Cortex of kidney (tissue), 1 donor: ENCODE results near the gene SERPINA3.

Experiments
- DNase-seq: peaks from one replicate; lab custom pipeline; 2025; lab: John Stamatoyannopoulos, UW

Gene SERPINA3

DNA sequence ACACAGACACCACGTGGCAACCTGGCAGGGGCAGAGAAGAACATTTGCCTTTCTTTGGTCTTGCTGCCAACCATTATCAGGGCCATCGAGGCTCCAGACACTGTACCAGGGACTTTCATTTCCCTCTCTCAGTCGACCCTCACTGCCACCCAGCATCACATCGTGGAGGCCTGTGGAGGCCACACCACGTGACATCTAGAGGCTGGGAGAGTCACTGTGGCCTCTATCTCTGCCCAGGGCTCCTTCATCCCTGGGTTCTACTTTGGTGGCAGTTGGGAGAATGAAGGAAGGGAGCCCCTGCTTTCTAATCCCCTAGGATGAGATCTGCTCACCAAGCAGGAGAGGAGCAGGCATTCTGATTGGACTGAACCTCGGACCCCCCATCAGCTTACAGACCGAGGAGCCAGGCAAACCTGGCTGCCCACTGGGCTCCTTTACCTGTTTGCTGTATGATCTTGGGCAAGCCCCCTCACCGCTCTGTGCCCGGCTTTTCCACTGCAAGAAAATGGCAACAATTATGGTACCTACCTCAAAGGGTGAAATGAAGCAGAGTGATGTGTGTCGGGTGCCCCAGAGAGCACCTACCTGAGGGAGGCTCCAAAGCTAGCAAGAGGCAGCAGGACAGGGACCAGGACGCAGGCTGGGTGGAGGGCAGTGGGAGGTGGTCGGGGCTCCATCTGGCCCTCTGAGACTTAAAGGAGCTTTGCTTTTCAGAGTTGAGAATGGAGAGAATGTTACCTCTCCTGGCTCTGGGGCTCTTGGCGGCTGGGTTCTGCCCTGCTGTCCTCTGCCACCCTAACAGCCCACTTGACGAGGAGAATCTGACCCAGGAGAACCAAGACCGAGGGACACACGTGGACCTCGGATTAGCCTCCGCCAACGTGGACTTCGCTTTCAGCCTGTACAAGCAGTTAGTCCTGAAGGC is 1.8 kb downstream of the SERPINA3 start:
- no peak for DNase-seq

DNA sequence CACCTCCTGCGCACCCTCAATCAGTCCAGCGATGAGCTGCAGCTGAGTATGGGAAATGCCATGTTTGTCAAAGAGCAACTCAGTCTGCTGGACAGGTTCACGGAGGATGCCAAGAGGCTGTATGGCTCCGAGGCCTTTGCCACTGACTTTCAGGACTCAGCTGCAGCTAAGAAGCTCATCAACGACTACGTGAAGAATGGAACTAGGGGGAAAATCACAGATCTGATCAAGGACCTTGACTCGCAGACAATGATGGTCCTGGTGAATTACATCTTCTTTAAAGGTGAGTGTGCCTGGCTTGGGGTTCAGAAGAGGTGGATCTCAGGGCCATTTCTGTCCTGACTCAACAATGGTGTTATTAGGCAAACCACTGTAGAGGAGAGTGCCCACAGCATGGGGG is 2.6 kb downstream of the SERPINA3 start:
- no peak for DNase-seq

DNA sequence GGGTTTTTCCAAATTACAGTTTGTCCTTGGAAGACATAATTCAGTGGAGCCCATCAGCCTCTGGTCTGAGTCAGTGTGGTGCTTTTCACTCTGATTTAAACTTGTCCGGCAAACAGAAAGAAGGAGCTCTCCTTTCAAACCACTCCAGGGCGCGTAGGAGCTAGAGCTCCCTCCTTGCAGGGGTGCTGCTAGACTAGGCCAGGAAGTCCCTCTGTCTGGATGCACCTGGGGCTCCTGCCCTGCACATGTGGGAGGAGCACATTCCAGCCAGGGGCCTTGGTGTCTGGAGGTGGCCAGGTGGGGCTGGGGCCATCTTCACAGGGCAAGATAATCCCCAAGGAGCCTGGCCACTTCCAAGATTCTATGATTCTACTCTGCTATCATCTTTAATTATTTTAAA is 3.1 kb downstream of the SERPINA3 start:
- no peak for DNase-seq

DNA sequence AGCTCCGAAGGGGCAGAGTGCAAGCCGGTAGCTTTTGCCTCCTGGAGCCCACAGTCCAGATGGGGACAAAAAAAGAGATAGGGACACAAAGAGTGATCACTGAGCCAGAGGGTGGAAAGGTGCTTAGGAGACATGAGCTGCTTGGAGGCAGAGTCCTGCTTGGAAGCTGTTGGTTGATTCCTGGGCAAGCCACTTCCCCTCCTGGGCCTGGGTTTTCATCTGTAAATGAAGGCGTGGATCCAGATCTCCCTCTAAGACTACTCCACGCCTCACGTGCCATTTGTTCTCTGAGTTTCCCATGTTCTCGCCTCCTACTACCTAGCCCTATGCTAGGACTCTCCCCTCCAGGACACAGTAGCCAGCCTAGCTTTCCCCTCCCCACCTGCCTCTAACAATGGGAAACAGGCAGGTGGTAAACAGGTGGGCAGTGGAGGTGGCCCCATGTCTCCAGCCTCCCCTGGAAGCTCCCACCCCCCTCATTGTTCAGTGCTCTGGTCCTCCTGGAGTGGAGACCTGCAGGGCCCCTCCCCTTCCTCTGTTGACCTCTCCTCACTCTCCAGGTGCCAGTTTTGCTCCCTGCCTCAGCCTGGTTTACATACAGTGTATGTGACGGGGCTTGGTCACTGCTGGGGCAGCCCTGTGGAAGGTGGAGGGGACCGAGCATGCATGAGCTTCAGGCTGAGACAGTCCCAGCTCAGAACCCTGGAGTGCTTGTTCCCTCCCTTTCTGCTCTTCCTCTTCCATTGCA is 3.8 kb downstream of the SERPINA3 start:
- DNase-seq: no peak

DNA sequence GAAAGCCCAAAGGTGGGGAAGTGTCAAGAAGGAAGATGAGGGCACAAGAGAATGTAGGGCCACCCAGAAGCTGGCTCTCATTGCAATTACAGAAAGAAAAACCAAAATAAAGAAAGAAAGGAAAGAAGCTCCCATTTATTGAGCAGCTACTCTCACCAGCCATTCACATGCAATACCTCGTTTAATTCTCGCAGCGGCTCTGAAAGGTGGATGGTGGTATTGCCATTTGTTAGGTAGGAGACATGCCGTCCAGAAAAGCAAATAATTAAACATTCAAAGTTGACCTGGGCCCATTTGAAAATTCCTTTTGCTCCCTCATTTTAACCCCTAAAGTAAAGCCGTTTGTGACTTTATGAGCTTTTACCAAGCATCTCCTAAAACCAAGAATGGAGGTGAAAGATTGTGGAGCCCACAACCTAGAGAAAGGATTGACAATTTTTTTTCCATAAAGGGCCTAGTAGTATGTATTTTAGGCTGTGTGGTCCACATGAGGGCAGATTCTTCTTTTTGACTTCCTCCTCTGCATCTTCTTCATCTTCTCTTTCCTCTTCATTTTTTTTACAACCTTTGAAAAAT is 5.3 kb downstream of the SERPINA3 start:
- no peak for DNase-seq

DNA sequence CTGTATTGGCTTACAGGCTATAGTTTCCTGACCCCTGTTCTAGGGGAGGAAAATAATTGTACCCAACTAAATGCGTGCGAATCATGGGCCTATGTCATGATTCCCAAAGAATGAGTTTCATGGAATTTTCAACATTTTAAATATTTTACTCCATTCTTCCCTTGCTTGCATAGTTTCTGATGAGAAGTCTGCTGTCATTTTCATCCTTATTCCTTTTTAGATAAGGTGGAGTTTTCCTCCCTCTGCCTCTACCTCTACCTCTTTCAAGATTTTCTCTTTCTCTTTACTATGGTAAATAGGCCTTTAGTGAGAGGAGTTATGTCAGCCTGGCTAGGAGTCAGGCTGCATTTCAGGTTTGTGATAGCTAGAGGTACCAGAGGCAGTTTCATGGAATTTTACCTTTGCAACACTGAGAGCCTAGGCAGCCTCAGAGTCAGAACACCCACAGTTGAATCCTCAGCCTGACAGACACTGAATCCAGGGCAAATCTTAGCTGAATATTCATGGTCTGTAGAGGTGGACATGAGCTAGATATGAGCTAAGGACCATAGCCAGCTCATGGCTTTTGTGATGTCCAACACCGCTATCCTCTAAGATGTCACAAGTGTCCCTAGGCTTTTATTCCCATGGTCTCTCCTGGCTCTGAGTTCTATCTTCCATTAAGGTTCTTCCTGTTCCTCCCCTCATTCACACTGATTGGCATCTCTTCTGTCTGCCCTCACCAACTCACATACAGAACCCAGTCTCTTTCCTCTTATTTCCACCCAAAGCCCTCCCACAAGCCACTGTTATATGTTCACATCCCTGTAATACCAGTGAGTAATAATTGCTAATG is 6.0 kb downstream of the SERPINA3 start:
- no peak for DNase-seq

DNA sequence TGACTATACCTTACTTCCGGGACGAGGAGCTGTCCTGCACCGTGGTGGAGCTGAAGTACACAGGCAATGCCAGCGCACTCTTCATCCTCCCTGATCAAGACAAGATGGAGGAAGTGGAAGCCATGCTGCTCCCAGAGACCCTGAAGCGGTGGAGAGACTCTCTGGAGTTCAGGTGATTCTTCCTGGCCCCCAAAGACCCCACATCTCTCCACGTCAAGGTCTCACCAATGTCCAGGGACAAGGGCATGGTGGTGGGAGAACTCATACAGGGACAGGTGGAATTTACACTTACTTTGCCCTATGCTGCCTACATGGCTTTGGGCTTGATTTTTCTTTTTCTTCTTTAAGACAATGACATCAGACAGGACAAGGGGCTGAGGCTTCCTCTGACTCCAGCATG is 7.1 kb downstream of the SERPINA3 start:
- DNase-seq: no peak

DNA sequence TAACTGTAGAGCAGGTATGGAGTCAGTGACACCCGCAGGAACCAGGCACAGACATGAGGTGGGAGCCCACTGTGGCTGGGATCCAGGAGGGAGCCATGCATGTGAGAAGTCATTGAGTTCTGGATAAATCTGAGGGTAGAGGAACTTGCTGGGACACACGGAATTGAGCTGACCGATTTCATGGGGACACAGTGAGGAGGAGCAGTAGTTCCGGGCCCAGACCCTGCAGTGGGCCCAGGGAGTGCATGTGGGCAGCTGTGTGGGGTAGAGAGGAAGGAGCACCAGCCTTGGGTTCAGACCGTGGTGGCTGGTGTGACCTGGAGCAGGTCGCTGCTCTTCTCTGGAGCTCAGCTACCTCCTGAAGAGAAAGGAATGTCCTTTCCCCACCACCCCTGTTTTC is 8.4 kb downstream of the SERPINA3 start:
- DNase-seq: no peak

DNA sequence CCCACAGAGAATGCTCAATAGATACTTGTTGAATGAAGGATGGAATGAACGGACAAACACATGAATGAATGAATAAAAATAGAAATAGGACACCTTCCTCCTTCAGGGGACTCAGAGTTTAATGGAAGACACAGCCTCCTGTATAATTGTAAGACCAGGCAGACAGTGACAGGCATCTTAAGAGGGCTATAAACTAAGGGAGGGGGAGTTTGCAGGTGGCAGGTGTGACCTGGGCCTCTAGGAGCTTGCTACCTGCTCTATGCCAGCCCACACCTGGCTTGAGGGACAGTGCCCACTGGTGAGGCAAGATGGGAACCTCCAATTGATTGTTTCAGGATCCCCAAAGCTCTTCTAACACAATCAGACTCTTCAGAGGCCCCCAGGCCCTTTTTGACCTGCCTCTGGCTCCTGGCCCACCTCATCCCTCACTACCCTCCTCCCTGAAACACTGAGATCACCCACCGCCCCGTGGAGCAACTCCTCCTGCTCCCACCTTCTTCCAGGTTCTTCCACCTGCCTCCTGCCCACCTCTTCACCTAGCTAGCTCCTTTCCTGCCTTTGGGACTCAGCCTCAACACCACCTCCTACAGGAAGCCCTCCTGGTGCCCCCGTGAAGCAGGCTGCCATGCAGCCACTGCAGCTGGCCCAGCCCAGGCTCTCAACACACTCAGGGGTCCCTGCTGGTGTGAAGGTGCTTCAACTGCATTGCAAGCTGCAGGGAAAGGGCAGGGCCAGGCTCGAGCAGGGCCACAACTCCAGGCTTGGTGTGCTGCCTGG is 9.4 kb downstream of the SERPINA3 start:
- no peak for DNase-seq

DNA sequence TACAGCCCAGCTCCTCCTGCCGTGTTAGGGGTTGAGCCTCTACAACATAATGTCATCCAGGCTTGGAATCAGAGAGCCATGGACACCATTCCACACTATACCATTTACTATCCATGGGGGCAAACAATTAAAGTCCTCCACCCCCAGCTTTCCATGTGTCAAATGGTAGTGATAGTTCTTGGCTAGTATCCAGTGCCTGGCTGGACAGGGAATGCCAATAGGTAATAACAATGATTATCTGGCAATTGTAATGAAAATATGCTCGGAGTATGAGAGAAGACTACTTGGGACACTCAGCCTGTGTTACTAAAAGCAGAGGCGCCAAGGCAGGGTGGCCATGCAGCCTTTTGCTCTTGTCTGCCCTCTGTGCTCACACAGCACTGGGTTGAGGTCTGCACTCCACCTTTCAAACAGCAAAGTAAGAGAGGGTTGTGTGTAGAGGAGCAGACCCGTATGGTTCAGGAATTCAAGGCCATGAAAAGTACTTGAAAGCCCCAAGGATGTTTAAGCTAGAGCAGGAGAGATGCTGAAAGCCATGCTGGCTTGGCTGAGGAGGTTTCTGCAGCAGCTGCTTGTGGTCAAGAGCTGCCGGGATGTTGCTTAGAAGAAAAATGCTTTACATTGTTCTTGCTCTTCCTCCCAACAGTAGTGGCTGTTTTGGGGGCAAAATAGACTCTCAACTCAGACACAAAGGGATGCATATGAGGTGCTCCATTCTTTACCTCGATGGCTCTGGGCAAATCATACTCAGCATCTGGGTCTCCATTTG is 10.6 kb downstream of the SERPINA3 start:
- no peak for DNase-seq

DNA sequence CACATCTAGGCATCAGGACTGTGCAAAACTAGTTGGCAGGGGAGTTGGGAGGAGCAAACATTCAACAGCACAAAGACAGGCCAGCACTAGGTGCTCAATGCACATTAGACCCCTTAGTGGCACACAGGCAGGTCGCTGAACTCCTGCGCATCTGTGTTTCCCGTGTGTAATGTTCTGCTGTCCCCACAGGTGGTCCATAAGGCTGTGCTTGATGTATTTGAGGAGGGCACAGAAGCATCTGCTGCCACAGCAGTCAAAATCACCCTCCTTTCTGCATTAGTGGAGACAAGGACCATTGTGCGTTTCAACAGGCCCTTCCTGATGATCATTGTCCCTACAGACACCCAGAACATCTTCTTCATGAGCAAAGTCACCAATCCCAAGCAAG is 11.2 kb downstream of the SERPINA3 start:
- DNase-seq: no peak

DNA sequence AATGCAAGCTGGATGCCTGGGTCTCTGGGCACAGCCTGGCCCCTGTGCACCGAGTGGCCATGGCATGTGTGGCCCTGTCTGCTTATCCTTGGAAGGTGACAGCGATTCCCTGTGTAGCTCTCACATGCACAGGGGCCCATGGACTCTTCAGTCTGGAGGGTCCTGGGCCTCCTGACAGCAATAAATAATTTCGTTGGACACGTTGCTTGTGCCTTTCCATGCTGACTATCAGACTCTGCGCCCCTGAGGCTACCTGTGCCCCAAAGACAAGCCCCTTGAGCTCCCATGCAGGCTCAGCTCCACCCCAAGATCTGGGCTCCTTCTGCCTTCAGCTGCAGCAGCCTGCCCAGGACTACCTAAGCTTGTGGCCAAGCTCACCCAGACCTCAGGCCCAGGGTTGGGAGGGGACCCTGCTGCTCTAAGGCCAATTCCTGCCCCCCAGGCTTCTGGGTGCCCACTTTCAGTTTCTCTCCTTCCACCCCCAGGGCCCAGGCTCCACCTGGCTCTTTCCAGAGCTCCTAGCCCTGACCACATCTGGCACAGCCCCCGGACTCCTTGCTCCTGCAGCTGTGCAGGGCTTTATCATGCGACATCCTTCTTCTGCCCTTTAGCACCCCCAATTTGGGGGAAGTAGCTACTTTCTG is 11.8 kb downstream of the SERPINA3 start:
- no peak for DNase-seq

DNA sequence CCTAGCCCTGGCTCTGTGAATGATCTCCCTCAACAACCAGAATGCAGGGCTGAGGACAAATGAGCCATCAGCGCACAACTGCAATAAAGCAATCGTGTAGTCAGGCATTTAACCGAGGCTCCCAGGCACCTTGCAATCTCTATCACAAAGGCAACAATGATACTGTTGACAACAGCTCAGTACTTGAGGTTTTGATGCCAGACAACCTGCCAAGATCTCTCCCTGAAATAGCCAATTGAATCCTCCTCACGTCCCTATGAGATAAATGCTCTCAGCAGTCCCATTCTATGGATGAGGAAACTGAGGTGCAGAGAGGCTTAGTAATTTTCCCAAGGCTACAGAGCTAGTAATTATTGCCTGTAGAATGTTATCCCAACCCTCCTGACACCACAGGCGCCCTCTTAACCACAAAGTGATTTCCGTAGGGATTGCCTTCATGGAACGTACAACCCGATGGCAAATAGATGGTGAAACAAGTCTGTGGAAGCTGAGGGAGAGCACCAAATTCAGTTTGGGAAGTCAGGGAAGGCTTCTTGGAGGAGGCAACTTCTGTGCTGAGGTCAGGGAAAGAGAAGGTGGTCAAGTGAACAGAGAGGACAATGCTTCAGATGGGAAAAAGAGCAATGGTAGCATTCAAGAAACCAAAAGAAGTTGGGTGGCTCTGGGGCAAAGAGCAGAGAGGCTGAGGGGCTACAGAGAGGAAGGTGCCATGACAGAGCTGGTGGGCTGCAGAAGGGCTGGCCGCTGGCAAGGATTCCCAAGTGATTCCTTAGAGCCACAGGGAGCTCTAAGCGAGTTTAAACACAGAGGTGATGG is 12.6 kb downstream of the SERPINA3 start:
- DNase-seq: no peak

DNA sequence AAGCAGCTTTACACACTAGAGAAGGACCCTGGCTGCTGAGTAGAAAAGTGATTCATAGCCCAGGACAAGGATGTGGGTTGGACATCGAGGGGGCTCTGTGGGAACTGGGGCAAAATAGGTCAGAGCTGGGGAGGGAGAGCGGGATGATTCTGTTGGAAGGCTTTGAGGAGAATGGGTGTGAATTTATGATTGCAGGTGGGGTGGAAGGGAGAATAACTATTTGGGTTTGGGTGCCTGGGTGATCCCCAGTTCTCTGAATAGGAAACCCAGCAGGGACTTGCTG is 13.1 kb downstream of the SERPINA3 start:
- DNase-seq: no peak

DNA sequence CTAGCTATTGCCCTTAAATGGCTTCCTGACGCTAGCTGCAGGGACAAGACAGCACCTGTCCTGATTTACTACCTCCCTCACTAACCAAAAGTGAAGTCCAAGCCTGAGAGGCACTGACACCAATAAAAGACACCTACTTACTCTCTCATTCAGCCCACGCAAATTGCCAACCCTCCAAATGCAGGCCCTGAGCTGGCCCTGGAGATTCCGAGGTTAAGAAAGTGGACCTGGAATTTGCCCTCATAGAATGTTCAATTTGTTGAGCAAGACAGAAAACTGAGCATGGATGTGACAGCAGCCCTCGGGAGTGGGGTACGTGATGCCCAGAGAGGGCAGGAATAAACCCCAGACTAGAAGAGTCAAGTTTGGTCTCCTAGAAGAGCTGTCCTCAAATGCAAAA is 16.4 kb downstream of the SERPINA3 start:
- no peak for DNase-seq

DNA sequence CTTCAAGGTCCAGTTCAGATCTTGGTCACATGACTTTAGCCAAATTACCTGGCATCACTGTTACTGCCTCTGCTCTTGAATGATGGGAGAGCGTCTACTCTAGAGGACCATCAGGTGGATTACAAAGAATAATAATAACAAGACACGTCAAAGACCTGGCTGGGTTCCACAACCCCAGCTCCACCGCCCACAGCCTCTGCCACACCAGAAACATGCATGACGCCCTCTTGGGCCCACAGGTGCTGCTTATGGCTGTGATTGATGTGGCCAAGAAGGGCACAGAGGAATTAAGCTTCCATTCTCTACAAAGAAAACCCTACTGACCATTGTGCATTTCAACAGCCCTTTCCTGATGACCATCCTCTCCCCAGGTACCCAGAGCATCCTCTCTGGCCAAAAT is 18.2 kb downstream of the SERPINA3 start:
- no peak for DNase-seq

DNA sequence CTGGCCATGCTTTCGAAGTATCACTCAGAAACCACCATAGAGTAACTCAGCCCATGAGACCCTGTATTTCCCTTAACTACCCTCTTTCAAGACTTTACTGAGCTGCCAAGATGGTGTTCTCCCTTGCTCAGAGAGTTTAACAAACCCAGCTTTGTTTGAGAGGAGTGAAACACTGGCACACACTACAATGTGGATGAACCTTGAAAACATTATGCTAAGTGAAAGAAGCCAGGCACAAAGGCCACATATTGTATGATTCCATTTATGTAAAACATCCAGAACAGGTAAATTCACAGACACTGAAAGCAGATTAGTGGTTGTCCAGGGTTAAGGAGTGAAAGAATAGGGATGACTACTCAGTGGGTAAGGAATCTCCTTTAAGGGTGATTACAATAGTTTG is 18.9 kb downstream of the SERPINA3 start:
- no peak for DNase-seq

DNA sequence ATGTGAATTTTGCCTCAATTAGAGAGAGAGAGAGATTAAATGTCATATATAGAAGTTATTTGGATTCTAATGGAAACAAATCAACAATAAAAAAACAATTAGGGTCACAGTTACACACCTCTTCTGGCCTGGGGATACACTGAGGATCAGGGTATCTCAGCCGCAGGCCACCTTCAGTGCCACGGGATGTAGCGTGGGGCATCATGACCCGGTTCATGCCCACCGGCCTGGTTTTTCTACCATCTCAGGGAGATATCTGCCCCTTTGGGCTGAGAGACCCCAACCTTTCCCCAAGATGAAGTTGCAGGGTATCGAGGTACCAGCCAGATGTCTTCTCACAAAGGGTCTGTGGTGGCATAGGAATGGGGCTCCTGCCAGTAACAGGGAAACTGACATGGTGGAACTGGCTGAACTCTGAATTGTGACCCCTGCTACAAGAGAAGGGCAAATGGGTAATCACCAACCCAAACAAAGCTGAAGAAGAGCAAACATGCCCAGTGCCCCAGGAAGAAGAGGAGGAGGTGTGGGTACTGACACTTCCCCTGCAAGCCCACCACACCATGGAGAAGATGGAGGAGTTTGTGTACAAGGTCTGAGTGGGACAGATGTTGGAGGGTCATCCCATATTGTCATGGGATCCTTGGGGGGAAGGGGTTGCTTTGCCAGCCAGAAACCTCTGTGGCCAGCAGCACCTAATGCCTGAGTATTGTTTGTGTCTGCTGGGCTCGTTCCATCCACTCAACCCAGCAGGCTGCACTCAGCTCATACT is 19.5 kb downstream of the SERPINA3 start:
- DNase-seq: no peak

DNA sequence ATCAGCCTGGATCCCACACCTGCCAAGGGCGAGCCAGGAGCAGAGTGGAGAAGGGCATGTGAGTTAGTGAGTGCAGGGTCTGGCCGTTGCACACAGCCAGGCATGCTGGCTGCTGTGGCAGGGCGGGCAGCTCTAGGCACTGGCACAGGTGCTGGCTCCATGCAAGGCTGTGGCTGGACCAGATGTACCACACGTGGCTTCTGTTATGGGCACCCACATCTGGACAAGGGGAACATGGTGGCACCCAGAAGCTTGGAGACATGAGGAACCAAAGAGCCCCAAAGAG is 20.1 kb downstream of the SERPINA3 start:
- DNase-seq: no peak
